WTC11 (cell line): ENCODE measurements around the gene KISS1R. TPM values are rescaled to one million over a fixed set of nuclear protein-coding genes. Genes with fewer than 3 reads are reported as not detected.

ENCODE experiments used
- ATAC-seq: fragments of 200-7000 bp; cut with Tn5 transposase; 2 replicates; pipeline ENCODE4 v1.10.0; 2021; ENCODE audit warnings: mild to moderate bottlenecking, moderate library complexity
- CTCF ChIA-PET: fragments of 300-600 bp; sonication (Branson Sonifier 250); formaldehyde crosslinking; loops from one replicate; lab custom pipeline; 2021; ENCODE audit warnings: antibody characterized with exemption; lab: Charles Lee
- POLR2A ChIA-PET: fragments of 350-600 bp; sonication (Branson Sonifier 250); formaldehyde crosslinking; loops from one replicate; lab custom pipeline; 2021; ENCODE audit warnings: antibody characterized with exemption; lab: Charles Lee
- DNase-seq: peaks from one replicate; pipeline ENCODE4 v3.0.0; 2021; ENCODE audit warnings: low spot score
- H3K27ac Mint-ChIP-seq: 2 replicates; pipeline ENCODE4 v1.8.0; 2021; ENCODE audit warnings: mixed read lengths
- H3K27me3 Mint-ChIP-seq: 2 replicates; pipeline ENCODE4 v1.8.0; 2021; ENCODE audit warnings: low read depth, mild to moderate bottlenecking, moderate library complexity, mixed read lengths
- H3K36me3 Mint-ChIP-seq: 2 replicates; pipeline ENCODE4 v1.8.0; 2021; ENCODE audit warnings: mixed read lengths
- H3K4me1 Mint-ChIP-seq: 2 replicates; pipeline ENCODE4 v1.8.0; 2022; ENCODE audit warnings: mixed read lengths
- H3K4me3 Mint-ChIP-seq: 2 replicates; pipeline ENCODE4 v1.8.0; 2021; ENCODE audit warnings: mild to moderate bottlenecking, moderate library complexity, mixed read lengths
- H3K9me3 Mint-ChIP-seq: 2 replicates; pipeline ENCODE4 v1.8.0; 2021; ENCODE audit warnings: mixed read lengths
- ATF1 ChIP-seq: sonication (generic); formaldehyde crosslinking; IDR thresholded peaks from 2 replicates; pipeline ENCODE4 v1.8.1; 2023; ENCODE audit warnings: mild to moderate bottlenecking, moderate library complexity, missing genetic modification reagents
- CBFB ChIP-seq: sonication (generic); formaldehyde crosslinking; IDR thresholded peaks from 2 replicates; pipeline ENCODE4 v1.8.1; 2022; ENCODE audit warnings: mild to moderate bottlenecking, low read depth, missing genetic modification reagents
- CREM ChIP-seq: sonication (generic); formaldehyde crosslinking; IDR thresholded peaks from 2 replicates; pipeline ENCODE4 v1.8.1; 2022; ENCODE audit warnings: mild to moderate bottlenecking, missing genetic modification reagents, moderate library complexity
- ESRRA ChIP-seq: sonication (generic); formaldehyde crosslinking; IDR thresholded peaks from 2 replicates; pipeline ENCODE4 v1.8.1; 2022; ENCODE audit warnings: mild to moderate bottlenecking, missing genetic modification reagents, borderline replicate concordance
- FOXJ3 ChIP-seq: sonication (generic); formaldehyde crosslinking; IDR thresholded peaks from 2 replicates; pipeline ENCODE4 v1.9.0; 2021; ENCODE audit warnings: missing genetic modification reagents, mild to moderate bottlenecking, borderline replicate concordance
- FOXK1 ChIP-seq: sonication (generic); formaldehyde crosslinking; IDR thresholded peaks from 2 replicates; pipeline ENCODE4 v1.8.0; 2022; ENCODE audit warnings: mild to moderate bottlenecking, moderate library complexity, missing genetic modification reagents
- HMGA2 ChIP-seq: fragments of 250-450 bp; sonication (Bioruptor Pico); IDR thresholded peaks from 2 replicates; pipeline ENCODE4 v1.4.0; 2021; ENCODE audit warnings: mild to moderate bottlenecking, moderate library complexity
- JAZF1 ChIP-seq: fragments of 250-450 bp; sonication (Bioruptor Pico); IDR thresholded peaks from 2 replicates; pipeline ENCODE4 v1.9.0; 2021; ENCODE audit warnings: moderate library complexity, mild to moderate bottlenecking, inconsistent platforms
- JUN ChIP-seq: sonication (generic); formaldehyde crosslinking; IDR thresholded peaks from 2 replicates; pipeline ENCODE4 v1.8.0; 2023; ENCODE audit warnings: mild to moderate bottlenecking, missing genetic modification reagents
- NFE2L1 ChIP-seq: sonication (generic); formaldehyde crosslinking; IDR thresholded peaks from 2 replicates; pipeline ENCODE4 v1.8.1; 2023; ENCODE audit warnings: missing genetic modification reagents
- OVOL2 ChIP-seq: fragments of 250-450 bp; sonication (Bioruptor Pico); IDR thresholded peaks from 2 replicates; pipeline ENCODE4 v1.9.0; 2021; ENCODE audit warnings: mild to moderate bottlenecking, borderline replicate concordance
- RELA ChIP-seq: sonication (generic); formaldehyde crosslinking; IDR thresholded peaks from 2 replicates; pipeline ENCODE4 v1.8.1; 2022; ENCODE audit warnings: missing genetic modification reagents, mild to moderate bottlenecking, borderline replicate concordance
- ZNF232 ChIP-seq: sonication (generic); formaldehyde crosslinking; IDR thresholded peaks from 2 replicates; pipeline ENCODE4 v1.8.0; 2022; ENCODE audit warnings: mild to moderate bottlenecking, missing genetic modification reagents
- total RNA-seq: library from RNA; stranded (reverse); gene quantifications from 3 replicates; pipeline ENCODE4 v1.2.3, GENCODE V29; 2021
- TF ChIP-seq, protein P1 (sequence below): sonication (generic); formaldehyde crosslinking; IDR thresholded peaks from 2 replicates; pipeline ENCODE4 v1.8.1; 2023; ENCODE audit warnings: mild to moderate bottlenecking, missing genetic modification reagents, moderate library complexity
- TF ChIP-seq, protein P2 (sequence below): fragments of 200-600 bp; IDR thresholded peaks from 2 replicates; pipeline ENCODE4 v1.8.0; 2022; ENCODE audit warnings: antibody characterized with exemption
- TF ChIP-seq, protein P3 (sequence below): sonication (generic); formaldehyde crosslinking; IDR thresholded peaks from 2 replicates; pipeline ENCODE4 v1.8.1; 2023; ENCODE audit warnings: mild to moderate bottlenecking, missing genetic modification reagents
- TF ChIP-seq, protein P4 (sequence below): sonication (generic); formaldehyde crosslinking; IDR thresholded peaks from 2 replicates; pipeline ENCODE4 v1.8.0; 2022; ENCODE audit warnings: mild to moderate bottlenecking, missing genetic modification reagents
- TF ChIP-seq, protein P5 (sequence below): sonication (generic); formaldehyde crosslinking; IDR thresholded peaks from 2 replicates; pipeline ENCODE4 v1.8.0; 2022; ENCODE audit warnings: mild to moderate bottlenecking, missing genetic modification reagents
- TF ChIP-seq, protein P6 (sequence below): sonication (generic); formaldehyde crosslinking; conservative IDR thresholded peaks from 2 replicates; pipeline ENCODE4 v1.8.1; 2023; ENCODE audit warnings: mild to moderate bottlenecking, low read depth, missing genetic modification reagents, moderate library complexity
- TF ChIP-seq, protein P7 (sequence below): sonication (generic); formaldehyde crosslinking; IDR thresholded peaks from 2 replicates; pipeline ENCODE4 v1.8.0; 2023; ENCODE audit warnings: missing genetic modification reagents, mild to moderate bottlenecking, borderline replicate concordance
- TF ChIP-seq, protein P8 (sequence below): sonication (generic); formaldehyde crosslinking; IDR thresholded peaks from 2 replicates; pipeline ENCODE4 v1.8.1; 2022; ENCODE audit warnings: mild to moderate bottlenecking, missing genetic modification reagents, moderate library complexity, borderline replicate concordance

Gene KISS1R
- total RNA-seq, 1 experiment from 2014 or later, result 2.9 TPM

DNA sequence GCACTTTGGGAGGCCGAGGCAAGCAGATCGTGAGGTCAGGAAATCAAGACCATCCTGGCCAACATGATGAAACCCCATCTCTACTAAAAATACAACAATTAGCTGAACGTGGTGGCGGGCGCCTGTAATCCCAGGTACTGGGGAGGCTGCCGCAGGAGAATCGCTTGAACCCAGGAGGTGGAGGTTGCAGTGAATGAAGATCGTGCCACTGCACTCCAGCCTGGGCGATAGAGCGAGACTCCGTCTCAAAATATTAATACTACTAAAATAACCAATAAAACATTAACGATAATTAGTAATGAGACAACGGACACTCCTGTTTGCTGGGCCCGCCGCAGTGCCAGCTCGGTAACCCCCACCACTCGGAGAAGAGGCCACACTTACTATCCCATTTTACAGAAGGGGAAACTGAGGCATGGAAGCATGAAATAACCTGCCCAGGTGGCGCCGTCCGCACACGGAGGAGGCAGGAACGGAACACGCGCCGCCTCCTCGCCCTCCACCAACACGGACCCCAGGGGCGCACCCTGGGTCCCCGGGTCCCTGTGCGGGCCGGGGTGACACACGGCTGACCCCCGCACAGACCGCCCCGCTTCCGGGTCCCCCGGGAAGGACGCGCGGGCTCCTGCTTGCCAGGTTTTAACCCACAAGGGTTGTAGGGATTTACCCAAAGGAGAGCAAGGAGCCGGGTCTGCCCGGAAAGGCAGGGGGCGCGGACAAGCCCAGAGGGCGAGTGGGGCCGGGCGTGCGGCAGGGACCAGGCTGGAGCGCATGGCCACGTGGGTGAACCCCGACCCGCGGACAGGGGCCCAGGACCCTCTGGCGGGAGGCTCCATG, 5.7 kb upstream of the KISS1R start:
- Mint-ChIP-seq H3K36me3 (peaks cover 3% of the 10 kb centered on the region; the same call in 1 of the 2 replicates), H3K27me3 (peaks cover 26% of the 10 kb centered on the region), H3K9me3 (no peaks in the 10 kb centered on the region), H3K27ac (no peak overlapping the region), H3K4me1 (no peaks in the 10 kb centered on the region), H3K4me3 (peak overlapping the region; percentile 62)
- peak; percentile 61 for ATAC-seq
- ChIA-PET CTCF (no interaction called here), POLR2A (no interaction called here)
- no peak for DNase-seq
- TF ChIP-seq ZNF232 (CRISPR knock-in tag) (no peak), OVOL2 (no peak), RELA (CRISPR knock-in tag) (peak; percentile 82), JAZF1 (CRISPR knock-in tag) (no peak), JUN (CRISPR knock-in tag) (no peak), HMGA2 (CRISPR knock-in tag) (no peak), CBFB (CRISPR knock-in tag) (no peak), CREM (no peak), ESRRA (no peak), FOXJ3 (no peak), ATF1 (CRISPR knock-in tag) (no peak), FOXK1 (CRISPR knock-in tag) (no peak), NFE2L1 (CRISPR knock-in tag) (no peak)
- TF ChIP-seq, protein P1, sequence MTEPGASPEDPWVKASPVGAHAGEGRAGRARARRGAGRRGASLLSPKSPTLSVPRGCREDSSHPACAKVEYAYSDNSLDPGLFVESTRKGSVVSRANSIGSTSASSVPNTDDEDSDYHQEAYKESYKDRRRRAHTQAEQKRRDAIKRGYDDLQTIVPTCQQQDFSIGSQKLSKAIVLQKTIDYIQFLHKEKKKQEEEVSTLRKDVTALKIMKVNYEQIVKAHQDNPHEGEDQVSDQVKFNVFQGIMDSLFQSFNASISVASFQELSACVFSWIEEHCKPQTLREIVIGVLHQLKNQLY (CRISPR knock-in tag), result no peak
- TF ChIP-seq, protein P2, sequence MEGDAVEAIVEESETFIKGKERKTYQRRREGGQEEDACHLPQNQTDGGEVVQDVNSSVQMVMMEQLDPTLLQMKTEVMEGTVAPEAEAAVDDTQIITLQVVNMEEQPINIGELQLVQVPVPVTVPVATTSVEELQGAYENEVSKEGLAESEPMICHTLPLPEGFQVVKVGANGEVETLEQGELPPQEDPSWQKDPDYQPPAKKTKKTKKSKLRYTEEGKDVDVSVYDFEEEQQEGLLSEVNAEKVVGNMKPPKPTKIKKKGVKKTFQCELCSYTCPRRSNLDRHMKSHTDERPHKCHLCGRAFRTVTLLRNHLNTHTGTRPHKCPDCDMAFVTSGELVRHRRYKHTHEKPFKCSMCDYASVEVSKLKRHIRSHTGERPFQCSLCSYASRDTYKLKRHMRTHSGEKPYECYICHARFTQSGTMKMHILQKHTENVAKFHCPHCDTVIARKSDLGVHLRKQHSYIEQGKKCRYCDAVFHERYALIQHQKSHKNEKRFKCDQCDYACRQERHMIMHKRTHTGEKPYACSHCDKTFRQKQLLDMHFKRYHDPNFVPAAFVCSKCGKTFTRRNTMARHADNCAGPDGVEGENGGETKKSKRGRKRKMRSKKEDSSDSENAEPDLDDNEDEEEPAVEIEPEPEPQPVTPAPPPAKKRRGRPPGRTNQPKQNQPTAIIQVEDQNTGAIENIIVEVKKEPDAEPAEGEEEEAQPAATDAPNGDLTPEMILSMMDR, result no peak
- TF ChIP-seq, protein P3, sequence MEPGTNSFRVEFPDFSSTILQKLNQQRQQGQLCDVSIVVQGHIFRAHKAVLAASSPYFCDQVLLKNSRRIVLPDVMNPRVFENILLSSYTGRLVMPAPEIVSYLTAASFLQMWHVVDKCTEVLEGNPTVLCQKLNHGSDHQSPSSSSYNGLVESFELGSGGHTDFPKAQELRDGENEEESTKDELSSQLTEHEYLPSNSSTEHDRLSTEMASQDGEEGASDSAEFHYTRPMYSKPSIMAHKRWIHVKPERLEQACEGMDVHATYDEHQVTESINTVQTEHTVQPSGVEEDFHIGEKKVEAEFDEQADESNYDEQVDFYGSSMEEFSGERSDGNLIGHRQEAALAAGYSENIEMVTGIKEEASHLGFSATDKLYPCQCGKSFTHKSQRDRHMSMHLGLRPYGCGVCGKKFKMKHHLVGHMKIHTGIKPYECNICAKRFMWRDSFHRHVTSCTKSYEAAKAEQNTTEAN, result no peak
- TF ChIP-seq, protein P4, sequence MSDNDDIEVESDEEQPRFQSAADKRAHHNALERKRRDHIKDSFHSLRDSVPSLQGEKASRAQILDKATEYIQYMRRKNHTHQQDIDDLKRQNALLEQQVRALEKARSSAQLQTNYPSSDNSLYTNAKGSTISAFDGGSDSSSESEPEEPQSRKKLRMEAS (CRISPR knock-in tag), result peak; percentile 57; the same call in 1 of the 2 replicates
- TF ChIP-seq, protein P5, sequence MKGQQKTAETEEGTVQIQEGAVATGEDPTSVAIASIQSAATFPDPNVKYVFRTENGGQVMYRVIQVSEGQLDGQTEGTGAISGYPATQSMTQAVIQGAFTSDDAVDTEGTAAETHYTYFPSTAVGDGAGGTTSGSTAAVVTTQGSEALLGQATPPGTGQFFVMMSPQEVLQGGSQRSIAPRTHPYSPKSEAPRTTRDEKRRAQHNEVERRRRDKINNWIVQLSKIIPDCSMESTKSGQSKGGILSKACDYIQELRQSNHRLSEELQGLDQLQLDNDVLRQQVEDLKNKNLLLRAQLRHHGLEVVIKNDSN (CRISPR knock-in tag), result peak; percentile 65; the same call in 1 of the 2 replicates
- TF ChIP-seq, protein P6, sequence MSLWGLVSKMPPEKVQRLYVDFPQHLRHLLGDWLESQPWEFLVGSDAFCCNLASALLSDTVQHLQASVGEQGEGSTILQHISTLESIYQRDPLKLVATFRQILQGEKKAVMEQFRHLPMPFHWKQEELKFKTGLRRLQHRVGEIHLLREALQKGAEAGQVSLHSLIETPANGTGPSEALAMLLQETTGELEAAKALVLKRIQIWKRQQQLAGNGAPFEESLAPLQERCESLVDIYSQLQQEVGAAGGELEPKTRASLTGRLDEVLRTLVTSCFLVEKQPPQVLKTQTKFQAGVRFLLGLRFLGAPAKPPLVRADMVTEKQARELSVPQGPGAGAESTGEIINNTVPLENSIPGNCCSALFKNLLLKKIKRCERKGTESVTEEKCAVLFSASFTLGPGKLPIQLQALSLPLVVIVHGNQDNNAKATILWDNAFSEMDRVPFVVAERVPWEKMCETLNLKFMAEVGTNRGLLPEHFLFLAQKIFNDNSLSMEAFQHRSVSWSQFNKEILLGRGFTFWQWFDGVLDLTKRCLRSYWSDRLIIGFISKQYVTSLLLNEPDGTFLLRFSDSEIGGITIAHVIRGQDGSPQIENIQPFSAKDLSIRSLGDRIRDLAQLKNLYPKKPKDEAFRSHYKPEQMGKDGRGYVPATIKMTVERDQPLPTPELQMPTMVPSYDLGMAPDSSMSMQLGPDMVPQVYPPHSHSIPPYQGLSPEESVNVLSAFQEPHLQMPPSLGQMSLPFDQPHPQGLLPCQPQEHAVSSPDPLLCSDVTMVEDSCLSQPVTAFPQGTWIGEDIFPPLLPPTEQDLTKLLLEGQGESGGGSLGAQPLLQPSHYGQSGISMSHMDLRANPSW, result no peak
- TF ChIP-seq, protein P7, sequence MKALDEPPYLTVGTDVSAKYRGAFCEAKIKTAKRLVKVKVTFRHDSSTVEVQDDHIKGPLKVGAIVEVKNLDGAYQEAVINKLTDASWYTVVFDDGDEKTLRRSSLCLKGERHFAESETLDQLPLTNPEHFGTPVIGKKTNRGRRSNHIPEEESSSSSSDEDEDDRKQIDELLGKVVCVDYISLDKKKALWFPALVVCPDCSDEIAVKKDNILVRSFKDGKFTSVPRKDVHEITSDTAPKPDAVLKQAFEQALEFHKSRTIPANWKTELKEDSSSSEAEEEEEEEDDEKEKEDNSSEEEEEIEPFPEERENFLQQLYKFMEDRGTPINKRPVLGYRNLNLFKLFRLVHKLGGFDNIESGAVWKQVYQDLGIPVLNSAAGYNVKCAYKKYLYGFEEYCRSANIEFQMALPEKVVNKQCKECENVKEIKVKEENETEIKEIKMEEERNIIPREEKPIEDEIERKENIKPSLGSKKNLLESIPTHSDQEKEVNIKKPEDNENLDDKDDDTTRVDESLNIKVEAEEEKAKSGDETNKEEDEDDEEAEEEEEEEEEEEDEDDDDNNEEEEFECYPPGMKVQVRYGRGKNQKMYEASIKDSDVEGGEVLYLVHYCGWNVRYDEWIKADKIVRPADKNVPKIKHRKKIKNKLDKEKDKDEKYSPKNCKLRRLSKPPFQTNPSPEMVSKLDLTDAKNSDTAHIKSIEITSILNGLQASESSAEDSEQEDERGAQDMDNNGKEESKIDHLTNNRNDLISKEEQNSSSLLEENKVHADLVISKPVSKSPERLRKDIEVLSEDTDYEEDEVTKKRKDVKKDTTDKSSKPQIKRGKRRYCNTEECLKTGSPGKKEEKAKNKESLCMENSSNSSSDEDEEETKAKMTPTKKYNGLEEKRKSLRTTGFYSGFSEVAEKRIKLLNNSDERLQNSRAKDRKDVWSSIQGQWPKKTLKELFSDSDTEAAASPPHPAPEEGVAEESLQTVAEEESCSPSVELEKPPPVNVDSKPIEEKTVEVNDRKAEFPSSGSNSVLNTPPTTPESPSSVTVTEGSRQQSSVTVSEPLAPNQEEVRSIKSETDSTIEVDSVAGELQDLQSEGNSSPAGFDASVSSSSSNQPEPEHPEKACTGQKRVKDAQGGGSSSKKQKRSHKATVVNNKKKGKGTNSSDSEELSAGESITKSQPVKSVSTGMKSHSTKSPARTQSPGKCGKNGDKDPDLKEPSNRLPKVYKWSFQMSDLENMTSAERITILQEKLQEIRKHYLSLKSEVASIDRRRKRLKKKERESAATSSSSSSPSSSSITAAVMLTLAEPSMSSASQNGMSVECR (CRISPR knock-in tag), result no peak
- TF ChIP-seq, protein P8, sequence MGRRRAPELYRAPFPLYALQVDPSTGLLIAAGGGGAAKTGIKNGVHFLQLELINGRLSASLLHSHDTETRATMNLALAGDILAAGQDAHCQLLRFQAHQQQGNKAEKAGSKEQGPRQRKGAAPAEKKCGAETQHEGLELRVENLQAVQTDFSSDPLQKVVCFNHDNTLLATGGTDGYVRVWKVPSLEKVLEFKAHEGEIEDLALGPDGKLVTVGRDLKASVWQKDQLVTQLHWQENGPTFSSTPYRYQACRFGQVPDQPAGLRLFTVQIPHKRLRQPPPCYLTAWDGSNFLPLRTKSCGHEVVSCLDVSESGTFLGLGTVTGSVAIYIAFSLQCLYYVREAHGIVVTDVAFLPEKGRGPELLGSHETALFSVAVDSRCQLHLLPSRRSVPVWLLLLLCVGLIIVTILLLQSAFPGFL (CRISPR knock-in tag), result no peak
